HG03175 (cell line): ENCODE data around the gene COL18A1.

Source experiments
- ATAC-seq: cut with Tn5 transposase; IDR thresholded peaks from one replicate; pipeline ENCODE4 v1.9.1; 2021; ENCODE audit warnings: mild to moderate bottlenecking, moderate library complexity; ENCODE audit not compliant: unreplicated experiment

Gene COL18A1

DNA sequence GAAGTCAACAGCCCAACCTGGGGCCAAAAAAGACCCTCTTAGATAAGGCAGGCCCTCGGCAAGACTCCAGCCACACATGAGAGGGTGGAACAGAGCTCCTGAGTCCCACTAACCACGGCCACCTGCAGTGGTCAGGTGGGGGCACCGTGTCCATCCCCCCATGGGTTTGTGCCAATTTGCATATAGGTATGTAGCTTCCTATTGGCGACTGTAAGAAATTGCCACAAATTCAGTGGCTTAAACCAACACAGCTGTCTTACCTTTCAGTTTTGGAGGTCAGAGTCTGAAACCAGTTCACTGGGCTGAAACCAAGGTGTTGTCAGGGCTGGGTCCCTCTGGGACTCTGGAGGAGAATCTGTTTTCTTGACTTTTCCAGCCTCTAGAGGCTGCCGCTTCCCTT lies 59.3 kb downstream of the COL18A1 start:
- ATAC-seq = no peak

DNA sequence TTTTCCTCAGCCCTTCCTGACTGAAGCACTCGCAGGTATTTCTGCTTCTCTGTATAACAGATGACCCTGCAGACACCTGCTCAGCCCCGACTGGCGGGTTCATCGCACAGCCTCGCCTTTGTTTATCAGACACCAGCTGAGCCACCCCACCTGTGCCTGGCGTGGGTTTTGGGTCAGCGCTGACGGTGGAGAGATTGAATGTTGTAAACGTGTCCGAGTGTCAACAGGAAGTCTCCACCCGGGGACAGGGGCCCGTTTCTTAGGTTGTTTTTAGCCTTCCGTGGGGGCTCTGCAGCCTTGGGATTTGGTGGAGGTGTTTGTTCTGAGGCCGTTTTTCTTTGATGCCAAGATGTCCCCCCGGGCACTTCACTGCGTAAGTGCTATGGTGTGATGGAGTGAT lies 60.1 kb downstream of the COL18A1 start:
- ATAC-seq = no peak

DNA sequence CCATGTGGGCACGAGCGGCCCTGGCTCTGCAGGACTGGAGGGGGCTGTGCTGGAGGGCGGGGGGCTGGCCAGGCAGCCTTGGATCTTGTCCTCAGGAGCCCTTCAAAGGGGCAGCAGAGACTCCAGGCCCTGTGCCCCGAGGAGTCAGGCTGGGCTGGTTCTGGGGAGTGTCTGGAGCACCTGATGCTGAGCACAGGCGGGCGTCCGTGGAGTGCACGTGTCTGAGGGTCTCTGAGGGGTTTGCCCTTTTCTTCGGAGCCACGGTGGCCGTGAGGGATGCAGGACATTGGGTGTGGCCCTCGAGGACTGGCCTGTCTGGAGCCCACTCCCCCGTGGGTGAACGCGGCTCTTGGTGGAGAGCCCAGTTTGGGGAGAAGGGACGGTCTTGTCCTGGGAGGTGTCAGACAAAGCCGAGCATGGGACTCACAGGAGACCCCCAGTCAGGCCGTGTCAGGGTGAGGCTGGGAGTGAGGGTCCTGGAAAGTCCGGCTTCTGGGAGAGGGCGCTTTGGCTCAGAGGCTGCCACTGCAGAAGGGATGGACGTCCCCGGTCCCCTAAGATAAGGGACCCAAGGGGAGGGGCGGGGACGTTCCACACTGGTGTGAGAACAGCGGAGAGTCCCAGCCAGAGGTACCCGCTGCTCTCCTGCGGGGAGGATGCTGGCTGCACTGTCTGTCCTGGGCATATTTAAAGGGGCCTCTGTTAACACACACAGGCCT lies 60.8 kb downstream of the COL18A1 start:
- no peak for ATAC-seq

DNA sequence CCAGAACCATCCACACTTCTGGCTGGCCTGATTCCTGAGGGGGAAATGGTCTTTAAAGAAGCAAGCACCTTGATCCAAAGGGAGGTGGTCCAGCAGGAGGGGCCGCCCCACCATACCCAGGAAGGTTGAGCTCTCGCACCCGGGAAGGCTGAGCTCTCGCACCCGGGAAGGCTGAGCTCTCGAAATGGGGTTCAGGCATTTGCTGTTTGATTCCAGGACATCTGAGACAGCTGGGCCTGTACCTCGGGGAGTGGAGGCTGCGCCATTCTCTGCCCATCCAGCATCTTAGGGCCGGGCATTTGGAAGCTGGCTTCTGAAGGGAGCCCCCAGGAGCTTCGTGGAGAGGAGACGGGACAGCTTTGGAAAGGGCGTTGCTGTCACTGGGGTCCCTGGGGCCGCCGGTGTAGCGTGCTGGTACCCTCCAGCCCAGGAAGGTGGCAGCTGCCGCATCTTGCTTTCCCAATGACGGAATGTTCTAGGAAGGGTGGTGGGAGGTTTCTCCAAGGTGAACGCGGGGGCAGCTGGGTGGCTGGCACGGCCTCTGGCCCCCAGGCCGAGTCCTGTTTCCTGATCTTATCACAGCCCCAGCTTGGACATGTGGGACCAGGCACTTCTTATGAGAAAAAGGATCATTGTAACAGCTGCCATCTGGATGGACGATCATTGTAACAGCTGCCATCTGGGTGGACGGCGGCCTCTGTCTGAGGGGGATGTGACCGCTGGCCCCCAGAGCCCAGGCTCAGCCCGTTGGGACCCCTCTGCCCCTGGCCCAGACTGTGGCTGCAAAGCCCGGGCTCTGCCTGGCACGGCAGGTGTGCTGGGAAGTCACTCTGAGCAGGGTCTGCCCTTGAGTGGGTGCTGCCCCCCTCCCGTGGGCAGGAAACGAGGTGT lies 61.6 kb downstream of the COL18A1 start:
- ATAC-seq = no peak

GRCh38 chr21:45467221-45467779 lies 62.3 kb downstream of the COL18A1 start:
- no peak for ATAC-seq

DNA sequence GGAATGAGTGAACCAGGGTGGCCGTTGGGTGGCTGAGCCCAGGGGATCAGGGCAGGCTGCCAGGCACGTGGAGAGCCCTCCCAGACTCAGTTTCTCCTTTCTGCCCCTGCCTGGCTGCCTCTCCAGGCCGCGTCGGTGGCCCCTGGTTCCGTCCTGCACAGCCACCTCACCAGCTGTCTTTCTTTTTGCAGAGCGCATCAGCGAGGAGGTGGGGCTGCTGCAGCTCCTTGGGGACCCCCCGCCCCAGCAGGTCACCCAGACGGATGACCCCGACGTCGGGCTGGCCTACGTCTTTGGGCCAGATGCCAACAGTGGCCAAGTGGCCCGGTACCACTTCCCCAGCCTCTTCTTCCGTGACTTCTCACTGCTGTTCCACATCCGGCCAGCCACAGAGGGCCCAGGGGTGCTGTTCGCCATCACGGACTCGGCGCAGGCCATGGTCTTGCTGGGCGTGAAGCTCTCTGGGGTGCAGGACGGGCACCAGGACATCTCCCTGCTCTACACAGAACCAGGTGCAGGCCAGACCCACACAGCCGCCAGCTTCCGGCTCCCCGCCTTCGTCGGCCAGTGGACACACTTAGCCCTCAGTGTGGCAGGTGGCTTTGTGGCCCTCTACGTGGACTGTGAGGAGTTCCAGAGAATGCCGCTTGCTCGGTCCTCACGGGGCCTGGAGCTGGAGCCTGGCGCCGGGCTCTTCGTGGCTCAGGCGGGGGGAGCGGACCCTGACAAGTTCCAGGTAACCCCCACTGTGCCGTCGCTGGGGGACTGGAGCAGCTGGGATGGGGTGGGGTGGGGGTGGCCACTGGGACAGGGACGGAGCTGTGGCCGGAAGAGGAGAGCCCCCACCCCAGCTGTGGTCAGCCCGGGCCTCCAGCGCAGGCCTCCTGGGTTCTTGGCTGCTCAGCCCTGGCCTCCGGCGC lies 63.3 kb downstream of the COL18A1 start:
- ATAC-seq = no peak

- no peak for ATAC-seq
Measured at GRCh38 chr21:45468971-45469272, 64.0 kb downstream of the COL18A1 start.

- no peak for ATAC-seq
Measured at GRCh38 chr21:45469273-45470086, 64.5 kb downstream of the COL18A1 start.

DNA sequence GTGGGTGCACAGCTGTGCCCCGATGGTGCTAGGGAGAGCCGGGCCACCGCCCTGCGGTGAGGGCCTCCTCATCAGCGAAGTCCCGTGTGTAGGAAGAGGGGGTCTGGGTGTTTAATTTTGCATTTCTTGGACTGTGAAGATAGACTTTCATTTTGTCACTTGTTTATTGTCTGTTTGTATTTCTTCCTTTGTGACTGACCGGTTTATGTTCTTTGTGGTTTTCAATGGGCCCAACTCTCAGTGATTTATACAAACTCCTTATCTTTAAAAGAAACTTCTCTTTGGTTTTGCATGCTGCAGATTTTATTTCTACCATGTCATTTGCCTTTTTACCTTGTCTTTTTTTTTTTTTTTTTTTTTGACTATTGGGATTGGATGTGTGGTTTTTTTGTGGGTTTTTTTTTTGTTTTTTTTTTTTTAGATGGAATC lies 65.1 kb downstream of the COL18A1 start:
- ATAC-seq = no peak

DNA sequence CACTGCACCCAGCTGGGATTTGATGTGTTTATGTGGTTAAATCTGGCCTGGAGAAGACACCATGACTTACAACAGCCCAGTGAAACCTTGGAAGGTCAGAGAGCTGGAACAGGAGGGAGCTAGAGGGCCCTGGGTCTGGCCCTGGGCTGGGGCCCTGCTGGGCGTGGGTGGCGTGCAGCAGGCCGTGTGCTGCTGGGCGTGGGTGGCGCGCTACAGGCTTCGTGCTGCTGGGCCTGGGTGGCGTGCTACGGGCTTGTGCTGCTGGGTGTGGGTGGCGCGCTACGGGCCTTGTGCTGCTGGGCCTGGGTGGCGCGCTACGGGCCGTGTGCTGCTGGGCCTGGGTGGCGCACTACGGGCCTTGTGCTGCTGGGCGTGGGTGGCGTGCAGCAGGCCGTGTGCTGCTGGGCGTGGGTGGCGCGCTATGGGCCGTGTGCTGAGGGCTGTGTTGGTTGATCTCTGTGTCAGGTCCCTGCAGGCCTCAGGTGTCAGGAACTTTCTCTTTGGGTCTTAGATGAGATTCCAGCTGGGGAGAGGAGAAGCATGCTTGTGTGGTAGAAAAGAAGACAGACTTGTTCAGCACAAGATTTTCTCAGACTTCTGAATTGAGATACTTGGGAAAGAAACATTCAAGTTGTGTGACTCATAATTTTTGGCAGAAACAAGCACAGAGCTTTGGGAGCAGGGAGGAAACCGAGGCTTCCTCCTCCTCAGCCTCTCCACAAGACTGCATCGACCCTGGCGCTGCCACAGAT lies 66.0 kb downstream of the COL18A1 start:
- ATAC-seq = no peak

- ATAC-seq = no peak
Measured at GRCh38 chr21:45471525-45472221, 66.7 kb downstream of the COL18A1 start.

DNA sequence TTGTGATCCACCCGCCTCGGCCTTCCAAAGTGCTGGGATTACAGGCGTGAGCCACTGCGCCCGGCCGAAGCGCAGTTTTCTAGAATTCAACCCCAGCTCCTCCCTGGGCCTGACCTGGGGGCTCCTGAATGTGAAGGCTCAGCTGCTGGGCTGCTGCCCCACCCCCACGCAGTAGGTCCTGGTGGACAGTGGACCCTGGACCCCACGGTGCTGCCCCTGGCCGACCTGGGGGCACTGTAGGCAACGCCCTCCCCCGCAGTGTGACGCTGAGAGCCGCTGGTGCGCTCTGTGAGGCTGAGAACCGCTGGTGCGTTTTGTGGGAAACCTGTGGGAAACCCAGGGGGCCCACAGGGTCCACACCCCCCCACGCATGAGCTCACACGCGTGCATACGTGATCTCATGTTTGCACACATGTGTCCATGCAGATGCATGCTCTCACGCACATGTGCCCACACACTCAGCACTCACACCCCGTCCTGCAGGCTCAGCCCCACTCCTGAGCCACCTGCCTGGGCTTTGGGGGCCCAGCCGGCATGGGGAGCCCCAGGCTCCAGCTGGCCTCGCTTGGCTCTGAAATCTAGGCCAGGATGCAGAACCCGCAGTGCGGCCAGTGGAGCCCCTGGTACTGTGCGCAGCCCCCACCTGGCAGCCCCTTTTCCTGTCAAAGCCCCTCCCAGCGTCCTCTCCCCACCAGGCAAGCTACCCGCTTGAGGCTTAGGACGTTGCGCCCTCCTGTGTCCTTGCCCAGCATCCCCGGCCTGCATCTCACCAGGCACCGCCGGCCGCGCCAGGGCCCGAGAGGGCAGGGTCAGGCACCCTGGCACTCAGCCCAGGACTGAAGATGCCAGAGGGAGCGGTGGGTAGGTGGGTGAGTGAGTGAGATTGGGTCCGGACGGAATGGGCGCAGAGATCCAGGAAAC lies 67.7 kb downstream of the COL18A1 start:
- ATAC-seq = no peak

GRCh38 chr21:45473496-45474322 lies 68.7 kb downstream of the COL18A1 start:
- no peak for ATAC-seq

GRCh38 chr21:45474323-45474950 lies 69.5 kb downstream of the COL18A1 start:
- no peak for ATAC-seq

DNA sequence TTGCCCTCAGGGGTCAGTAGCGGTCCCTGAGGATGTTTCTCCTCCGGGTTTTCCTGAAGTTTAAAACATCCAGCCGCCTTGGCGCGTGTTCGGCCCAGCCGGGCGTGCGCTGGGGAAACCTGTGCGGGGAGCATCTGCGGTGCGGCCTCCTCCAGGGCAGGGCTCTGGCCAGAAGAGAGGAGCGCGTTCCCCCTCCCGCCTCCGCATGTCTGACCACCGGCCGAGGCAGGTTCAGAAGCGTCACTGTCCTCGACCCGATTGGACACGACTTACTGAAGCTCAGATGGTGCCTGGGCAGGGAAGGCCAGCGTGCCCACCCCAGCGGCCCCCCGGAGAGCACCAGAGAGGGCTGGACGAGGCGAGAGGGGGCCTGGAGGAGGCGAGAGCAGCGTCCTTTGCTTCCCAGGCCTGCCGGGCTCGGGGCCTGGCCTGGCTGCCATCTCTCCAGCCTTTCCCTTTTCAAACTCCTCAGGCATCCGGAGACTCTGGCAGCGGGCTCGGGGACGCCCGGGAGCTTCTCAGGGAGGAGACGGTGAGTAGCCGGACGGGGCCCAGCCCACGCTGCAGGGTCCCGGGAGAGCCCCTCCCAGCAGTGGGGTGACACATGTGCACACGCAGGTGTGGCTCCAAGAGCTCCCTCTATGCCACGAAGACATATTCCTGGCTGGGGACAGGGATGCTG lies 70.2 kb downstream of the COL18A1 start:
- no peak for ATAC-seq
